Hindlimb muscle (tissue), 1 donor: ENCODE measurements around the gene LRRIQ4. TPM values are rescaled to one million over a fixed set of nuclear protein-coding genes. Genes with fewer than 3 reads are reported as not detected.

ENCODE experiments used
- DNase-seq: peaks from one replicate; pipeline ENCODE4 v3.0.0-alpha.2; 2013
- polyA plus RNA-seq: library from polyadenylated mRNA; unstranded; fragments of 120-200 nt; gene quantifications from one replicate; pipeline ENCODE4 v1.2.1, GENCODE V29; 2013; ENCODE audit not compliant: insufficient read length

The LRRIQ4 gene
- polyA plus RNA-seq, 1 donor, result not detected

- no peak for DNase-seq
These were observed 49.2 kb downstream of the LRRIQ4 start for GRCh38 chr3:169861871-169862270.

DNA sequence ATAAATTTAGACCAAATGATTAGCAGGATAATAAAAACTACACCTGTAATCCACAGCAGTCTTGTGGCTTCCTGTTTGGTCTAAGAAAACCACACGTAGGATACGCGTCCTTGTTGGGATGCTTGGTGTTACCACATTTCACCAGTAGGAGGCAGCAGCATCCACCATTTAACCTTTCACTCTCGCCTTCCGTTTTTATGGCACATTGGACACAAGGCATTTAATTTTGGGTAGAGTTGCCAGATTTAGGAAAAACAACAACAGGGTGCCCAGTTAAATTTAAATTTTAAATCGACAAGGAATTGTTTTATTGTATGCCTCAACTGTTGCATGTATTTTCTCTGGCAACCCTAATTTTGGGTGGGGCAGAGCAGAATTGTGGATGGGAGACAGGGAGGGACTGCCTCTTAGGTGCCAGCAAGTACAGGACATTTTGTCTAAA lies 50.8 kb downstream of the LRRIQ4 start:
- DNase-seq, result peak; percentile 50

- no peak for DNase-seq
These were observed 51.6 kb downstream of the LRRIQ4 start for GRCh38 chr3:169864270-169864669.

DNA sequence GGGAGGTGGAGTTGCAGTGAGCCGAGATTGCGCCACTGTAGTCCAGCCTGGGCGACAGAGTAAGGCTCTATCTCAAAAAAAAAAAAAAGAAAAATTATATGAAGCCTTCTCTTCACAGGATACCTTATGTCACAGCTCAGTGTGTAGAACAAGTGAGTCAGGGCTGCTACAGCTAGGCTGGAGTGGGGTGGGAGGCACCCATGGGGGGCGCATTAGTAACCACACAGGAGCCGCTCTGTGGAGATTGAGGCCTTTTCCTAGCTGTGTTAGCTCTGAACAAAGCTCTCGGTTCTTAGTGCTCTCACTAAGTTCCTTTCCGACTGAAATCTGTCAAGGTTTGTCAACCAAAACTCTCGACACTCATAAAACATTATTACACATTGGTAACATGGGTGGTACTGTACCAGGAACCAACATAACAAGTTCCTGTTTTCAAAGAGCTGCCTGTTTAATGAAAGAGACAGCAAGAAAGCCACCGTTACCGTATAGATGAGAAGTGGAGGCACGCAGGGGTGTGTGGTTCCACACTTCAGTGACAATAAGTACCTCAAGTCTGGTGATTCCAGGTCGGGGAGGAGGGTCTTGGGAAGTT lies 52.6 kb downstream of the LRRIQ4 start:
- DNase-seq, result no peak

- DNase-seq, result no peak
These were observed 55.0 kb downstream of the LRRIQ4 start for GRCh38 chr3:169867584-169868210.

GRCh38 chr3:169868369-169868768 lies 55.7 kb downstream of the LRRIQ4 start:
- DNase-seq, result no peak

GRCh38 chr3:169869484-169870220 lies 57.0 kb downstream of the LRRIQ4 start, which contains the start of gene LRRC31:
TSS of gene LRRC31 (minus strand) at chr3:169869935. CDS start at chr3:169869807, 128 bp downstream.
- DNase-seq, result no peak

DNA sequence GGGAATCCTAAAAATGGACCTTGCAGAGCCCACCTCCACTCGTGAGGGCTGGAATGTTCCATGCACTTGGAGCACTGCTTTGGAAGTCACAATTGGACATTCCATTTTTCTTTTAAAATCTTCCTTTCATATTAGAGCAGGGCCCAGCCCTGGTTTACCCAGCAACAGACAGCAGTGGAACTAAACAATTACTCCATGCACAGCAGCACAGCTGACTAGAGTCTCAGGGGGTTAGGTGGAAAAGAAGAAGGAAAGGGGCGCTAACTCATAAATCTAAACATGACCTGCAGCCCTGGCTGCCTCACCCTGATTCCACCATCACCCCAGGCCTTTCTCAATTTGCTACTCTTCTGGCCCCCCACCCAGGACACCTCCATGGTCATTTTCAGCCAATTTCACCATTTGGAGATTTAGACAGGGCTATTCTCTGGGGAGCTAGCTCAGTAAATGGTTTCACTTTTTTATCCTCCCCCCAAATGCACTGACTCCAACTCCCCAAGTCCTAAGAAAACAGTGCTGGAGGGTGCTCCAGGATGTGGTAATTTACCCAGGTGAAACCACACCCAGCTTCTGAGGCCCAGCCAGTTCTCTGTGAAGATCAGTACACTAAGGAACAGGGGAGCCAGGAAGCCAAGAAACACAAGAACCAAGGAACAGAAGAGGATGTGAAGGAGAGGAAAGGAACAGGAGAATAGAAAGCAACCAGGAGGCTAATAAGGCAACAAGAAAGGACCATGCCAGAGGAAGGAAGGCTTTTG lies 58.6 kb downstream of the LRRIQ4 start:
- no peak for DNase-seq

GRCh38 chr3:169879013-169879557 lies 66.4 kb downstream of the LRRIQ4 start:
- no peak for DNase-seq

DNA sequence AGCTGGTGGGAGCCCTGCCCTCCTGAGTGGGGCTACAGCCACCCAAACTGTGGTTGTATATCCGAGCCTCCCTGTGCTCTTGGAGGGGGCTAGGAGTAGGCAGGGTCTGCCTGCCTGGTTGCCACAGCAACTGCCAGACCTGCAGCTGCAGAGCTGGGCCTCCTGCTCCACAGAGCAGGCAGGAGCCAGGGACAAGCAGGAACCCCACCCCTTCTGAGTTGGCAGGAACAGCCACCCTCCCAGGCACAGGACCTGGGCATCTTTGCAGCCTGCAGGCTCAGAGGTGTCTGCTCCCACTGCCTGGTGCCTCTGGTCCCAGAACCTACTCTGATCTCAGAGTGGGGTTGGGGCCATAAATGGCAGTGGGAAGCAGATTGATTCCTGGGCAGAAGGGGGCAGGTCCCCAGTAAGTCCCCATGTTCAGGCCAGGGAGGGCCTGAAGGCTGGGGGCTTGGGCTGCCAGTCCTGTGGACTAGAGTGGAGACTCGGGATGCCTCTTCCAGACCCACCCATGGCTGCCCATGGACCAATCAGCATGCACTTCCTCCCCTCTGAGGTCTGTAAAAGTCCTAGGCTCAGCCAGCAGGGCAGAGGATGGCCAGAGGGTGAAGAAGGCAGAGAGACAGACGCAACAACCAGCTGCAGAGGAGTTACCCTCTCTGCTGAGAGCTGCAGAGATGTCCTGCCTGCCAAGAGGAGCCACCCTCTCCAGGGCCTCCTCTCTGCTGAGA lies 67.3 kb downstream of the LRRIQ4 start:
- no peak for DNase-seq

GRCh38 chr3:169880576-169881250 lies 68.0 kb downstream of the LRRIQ4 start:
- DNase-seq, result no peak

- peak; percentile 22 for DNase-seq
These were observed 74.0 kb downstream of the LRRIQ4 start for GRCh38 chr3:169886671-169887070.

Other genes starting within 250 kb of the LRRIQ4 start
- gene MECOM, start 149.2 kb upstream of the LRRIQ4 start, polyA plus RNA-seq, result 12.2 TPM
- not detected for gene TERC, start 47.8 kb upstream of the LRRIQ4 start, polyA plus RNA-seq
- 2.1 TPM for gene ACTRT3, start 43.3 kb upstream of the LRRIQ4 start, polyA plus RNA-seq
- 17.4 TPM for gene MYNN, start 39.5 kb upstream of the LRRIQ4 start, polyA plus RNA-seq
- gene LRRC34, start within 50 bp of the LRRIQ4 start, polyA plus RNA-seq, result 3.3 TPM
- not detected for gene LRRC31, start 57.1 kb downstream of the LRRIQ4 start, polyA plus RNA-seq
- not detected for gene SAMD7, start 98.7 kb downstream of the LRRIQ4 start, polyA plus RNA-seq
- 66.3 TPM for gene SEC62, start 153.9 kb downstream of the LRRIQ4 start, polyA plus RNA-seq
- gene GPR160, start 225.1 kb downstream of the LRRIQ4 start, polyA plus RNA-seq, result 1.8 TPM